ENCODE results near the gene DNAH12.
"Not testable (repeated sequence)": the region's sequence is repeated elsewhere in the genome, so short reads cannot be mapped to it uniquely, and the experiment has no call there.

Gene DNAH12

DNA sequence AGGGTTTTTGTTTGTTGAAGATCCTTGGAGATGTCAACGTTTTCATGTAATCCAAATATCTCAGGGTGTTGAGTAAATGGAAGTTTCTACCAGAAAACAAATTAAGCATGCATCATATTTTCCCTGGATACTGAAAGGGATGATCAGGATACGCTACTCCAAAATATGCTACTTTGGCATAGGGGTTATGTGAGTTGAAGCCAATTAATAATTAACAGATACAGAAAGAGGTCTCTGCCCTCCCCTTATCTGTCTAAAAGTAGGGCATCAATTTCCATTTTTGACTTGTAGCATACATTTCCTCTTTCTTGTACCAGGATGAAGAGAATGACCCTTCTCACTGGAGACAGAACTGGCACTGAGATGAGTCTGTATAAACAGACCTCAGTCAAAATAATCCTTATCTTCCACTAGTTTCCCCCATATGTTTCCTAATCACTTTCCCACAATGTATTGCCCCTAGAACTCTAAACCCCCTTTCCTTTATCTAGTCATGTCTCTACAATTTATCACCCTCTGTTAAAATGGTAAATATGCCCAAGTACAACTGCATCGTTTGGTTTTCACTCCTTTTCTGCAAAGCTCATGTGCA is 234.3 kb downstream of the DNAH12 start:
- no peak for DNase-seq

DNA sequence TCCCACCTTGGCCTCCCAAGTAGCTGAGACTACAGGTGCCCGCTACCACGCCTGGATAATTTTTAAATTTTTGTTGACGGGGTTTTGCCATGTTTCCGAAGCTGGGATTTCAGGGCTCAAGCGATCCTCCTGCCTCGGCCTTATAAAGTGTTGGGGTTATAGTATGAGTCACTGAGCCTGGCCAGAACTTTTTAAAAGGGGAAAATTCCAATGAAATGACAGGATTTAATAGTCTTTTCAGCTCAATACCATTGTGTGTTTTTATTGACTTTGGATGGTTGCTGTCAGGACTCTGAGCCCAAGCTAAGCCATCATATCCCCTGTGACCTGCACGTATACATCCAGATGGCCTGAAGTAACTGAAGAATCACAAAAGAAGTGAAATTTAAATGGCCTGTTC is 240.6 kb downstream of the DNAH12 start:
- DNase-seq = not testable (repeated sequence)

- no peak for DNase-seq
Measured at GRCh38 chr3:57298041-57298440, 246.1 kb downstream of the DNAH12 start.

- DNase-seq = no peak
Measured at GRCh38 chr3:57292897-57293526, 251.1 kb downstream of the DNAH12 start.

DNA sequence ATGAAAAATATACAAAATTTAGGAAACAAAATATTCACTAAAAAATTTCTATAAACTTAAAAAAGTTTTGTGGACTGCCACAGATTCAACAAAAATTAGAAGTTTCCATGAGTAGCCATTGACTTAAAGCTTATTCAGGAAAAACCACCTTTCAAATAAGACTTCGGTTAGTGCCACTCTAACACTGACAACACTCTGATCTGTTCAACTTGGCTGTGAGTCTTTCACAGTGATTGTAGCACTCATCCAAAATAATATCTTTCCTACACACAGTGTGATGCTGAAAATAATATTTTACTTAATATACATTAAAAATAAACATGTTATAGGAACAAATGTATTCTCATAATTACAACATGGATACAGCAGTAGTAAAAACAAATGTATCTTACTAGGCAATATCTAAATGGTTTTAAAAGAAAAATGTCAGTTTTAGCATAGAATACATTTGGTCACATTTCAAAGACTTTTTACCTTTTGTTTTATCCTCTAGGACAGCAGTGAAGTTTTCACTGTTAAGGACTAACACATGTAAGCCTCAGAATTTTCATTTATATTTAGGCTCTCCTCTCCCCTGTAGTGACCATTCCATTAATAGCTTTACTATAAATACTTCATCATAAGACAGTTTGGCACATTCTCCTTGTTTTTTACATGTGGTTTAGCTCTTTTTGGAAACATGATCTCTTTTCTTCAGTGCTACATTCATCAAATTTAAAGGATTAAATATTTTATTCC is 251.8 kb downstream of the DNAH12 start, which contains the start of gene ASB14:
TSS of gene ASB14 (minus strand) at position 527 of the 738 bp plus-strand sequence. CDS start 652 bp downstream, outside the sequence.
- no peak for DNase-seq

- DNase-seq = no peak
Measured at GRCh38 chr3:57288403-57288802, 255.7 kb downstream of the DNAH12 start.

DNA sequence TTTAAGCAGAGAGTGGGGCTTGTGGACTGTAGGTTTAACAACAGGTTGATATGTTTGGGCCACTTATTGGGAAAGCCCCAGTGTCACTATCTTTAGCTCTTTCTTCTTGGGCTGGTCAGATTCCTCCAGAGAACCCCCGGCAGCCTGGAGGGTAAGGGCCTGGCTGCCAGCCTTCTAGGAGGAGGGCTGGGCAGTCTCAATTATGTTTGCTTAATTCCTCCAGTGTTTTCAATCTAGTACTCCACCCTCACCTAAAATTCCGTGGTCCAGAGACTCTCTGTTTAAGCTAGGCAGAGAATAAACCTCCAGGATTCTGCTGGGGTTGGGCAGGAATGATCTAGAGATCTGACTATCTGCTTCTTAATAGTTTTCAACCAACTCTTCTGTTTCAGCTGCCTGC is 256.9 kb downstream of the DNAH12 start:
- no peak for DNase-seq

- DNase-seq = no peak
Measured at GRCh38 chr3:57283334-57283733, 260.8 kb downstream of the DNAH12 start.

DNA sequence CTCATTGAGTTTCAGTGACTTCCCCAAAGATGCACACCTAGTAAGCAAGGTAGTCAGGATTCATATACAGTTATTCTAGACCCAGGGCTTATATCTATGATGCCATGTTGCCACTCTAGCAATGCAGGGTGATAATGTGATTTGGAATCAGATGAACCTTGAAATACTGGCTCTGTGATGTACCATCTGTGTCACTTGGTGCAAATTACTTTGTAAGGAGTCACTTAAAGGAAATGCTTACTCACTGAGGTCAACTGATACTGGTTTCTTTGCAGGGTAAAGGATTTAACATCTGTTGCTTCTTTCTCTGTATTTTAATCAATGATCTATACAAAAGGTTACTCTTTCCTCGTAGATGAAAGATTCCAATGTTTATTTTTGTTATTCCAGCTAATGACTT is 262.4 kb downstream of the DNAH12 start:
- DNase-seq = no peak

DNA sequence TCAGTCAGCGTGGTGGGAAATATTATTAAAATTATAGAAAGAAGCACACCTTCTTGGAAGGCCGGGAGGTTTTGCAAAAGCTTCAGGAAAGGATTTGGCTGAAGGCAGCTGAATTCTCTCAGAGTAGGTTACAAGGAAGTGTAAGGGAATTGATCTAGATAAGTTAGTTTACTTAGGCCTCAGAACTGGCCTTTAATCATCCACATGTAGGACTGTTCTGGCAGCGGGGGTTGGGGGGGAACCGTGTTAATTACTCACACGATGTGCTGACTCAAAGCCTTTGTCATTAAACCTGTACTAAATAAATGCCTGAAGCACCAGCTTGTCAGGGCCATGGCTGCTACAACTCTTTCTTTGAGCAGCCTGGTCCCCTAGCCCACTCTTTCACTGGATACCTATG is 264.5 kb downstream of the DNAH12 start:
- no peak for DNase-seq

- DNase-seq = no peak
Measured at GRCh38 chr3:57278237-57278636, 265.9 kb downstream of the DNAH12 start.

- DNase-seq = no peak
Measured at GRCh38 chr3:57275393-57275792, 268.8 kb downstream of the DNAH12 start.

- DNase-seq = no peak
Measured at GRCh38 chr3:57274845-57275244, 269.3 kb downstream of the DNAH12 start.

DNA sequence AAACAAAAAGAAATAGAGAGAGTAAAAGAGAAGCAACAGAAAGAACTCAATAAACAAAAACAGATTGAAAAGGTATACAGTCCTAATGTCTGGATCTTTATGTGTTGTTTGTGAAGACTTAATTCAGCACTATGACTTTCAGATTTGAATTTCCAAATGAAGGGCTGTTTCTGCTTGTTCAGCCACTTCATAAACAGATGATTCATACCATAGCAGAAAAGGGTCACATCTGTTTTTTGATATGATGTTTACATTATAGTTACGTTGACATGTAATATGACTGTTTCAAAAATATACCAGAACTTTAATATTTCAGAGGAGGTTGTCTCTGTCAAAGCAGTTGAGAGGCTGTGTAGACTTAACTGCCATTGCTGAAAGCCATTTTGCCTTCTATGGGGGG is 275.7 kb downstream of the DNAH12 start:
- DNase-seq = no peak

- DNase-seq = no peak
Measured at GRCh38 chr3:57261929-57262328, 282.2 kb downstream of the DNAH12 start.

GRCh38 chr3:57261119-57261518 is 283.0 kb downstream of the DNAH12 start:
- DNase-seq = no peak

- DNase-seq = no peak
Measured at GRCh38 chr3:57257678-57258077, 286.5 kb downstream of the DNAH12 start.

- DNase-seq = no peak
Measured at GRCh38 chr3:57256844-57257243, 287.3 kb downstream of the DNAH12 start.

DNA sequence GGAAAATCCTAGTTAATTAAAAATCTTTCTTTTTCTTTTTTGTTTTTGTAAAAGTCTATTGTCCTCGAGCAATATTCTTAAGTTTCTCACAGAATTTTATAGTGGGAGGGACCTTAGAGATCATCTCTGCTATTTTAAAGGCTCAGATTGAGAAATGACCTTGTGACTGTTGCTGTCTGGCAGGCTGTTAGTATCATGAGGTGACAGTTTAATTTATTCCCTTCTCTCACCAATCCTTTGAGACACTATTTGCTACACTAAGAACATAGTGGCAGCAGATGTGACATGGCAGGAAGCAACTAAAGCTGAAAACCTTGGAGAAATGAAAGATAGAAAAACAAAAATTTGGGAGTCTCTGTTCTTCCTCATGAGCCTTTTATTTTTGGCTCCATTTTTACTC is 291.7 kb downstream of the DNAH12 start:
- no peak for DNase-seq

DNA sequence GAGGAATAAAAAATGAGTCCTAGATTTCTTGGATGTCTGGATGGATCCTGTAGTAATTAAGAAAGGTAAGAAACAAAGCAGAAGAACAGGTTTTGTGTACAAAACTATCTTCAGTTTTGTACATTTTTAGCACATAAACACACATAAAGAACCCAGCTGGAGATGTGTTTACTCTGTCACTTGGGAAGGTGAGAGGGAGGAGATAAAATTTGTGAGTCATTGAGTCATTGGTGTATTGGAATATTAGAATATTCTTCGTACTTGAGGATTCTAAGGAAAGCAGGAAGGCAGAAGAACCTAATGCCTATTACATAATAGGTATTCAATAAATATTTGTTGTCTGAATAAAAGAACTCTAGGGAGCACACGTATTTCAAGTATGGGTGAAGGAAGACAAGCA is 299.2 kb downstream of the DNAH12 start:
- DNase-seq = no peak

Measured in GF-D8 (cell line).